Right lobe of liver (tissue), 6 donors: ENCODE data around the gene PP2D1. TPM values are rescaled to one million over a fixed set of nuclear protein-coding genes. Genes with fewer than 3 reads are reported as not detected.
A peak's percentile ranks its signal among the peaks of the same experiment; 100 is the strongest.
"Not testable (repeated sequence)": the region's sequence is repeated elsewhere in the genome, so short reads cannot be mapped to it uniquely, and the experiment has no call there.

Experiments
- ATAC-seq, 4 donors: fragments of 200-7000 bp; cut with Tn5 transposase; one replicate each; pipeline ENCODE4 v1.9.1; 2020; ENCODE audit warnings: mild to moderate bottlenecking in 4 of 4, moderate library complexity in 4 of 4
- DNase-seq, 3 donors: peaks; one replicate each; pipeline ENCODE4 v3.0.0-alpha.2; 2020
- H3K27ac ChIP-seq, 3 donors: fragments of 200-600 bp; one replicate each; pipeline ENCODE4 v1.8.0; 2022
- H3K27me3 ChIP-seq, 2 donors: fragments of 200-600 bp; one replicate each; pipeline ENCODE4 v1.8.0; 2022
- H3K36me3 ChIP-seq, 4 donors: fragments of 200-600 bp; sonication (generic) in 1 of 4; one replicate each; pipeline versions ENCODE4 v1.5.1 to v1.8.0; 2017 to 2022; ENCODE audit warnings: control low read depth in 1 of 4
- H3K4me1 ChIP-seq, 4 donors: fragments of 200-600 bp; sonication (generic) in 1 of 4; one replicate each; pipeline versions ENCODE4 v1.5.1 to v1.8.0; 2017 to 2022; ENCODE audit warnings: control low read depth in 1 of 4
- H3K4me3 ChIP-seq, 3 donors: fragments of 200-600 bp; one replicate each; pipeline ENCODE4 v1.8.0; 2022
- H3K9me3 ChIP-seq, 4 donors: fragments of 200-600 bp; sonication (generic) in 1 of 4; one replicate each; pipeline versions ENCODE4 v1.5.1 to v1.8.0; 2017 to 2022; ENCODE audit warnings: control low read depth in 1 of 4
- CTCF ChIP-seq, 4 donors: fragments of 200-600 bp in 3 of 4; fragments of 450-650 bp in 1 of 4; IDR thresholded peaks; one replicate each; pipeline versions ENCODE4 v1.5.1 to v1.8.0; 2016 to 2022; ENCODE audit warnings: antibody characterized with exemption in 4 of 4, mild to moderate bottlenecking in 2 of 4
- POLR2A ChIP-seq: fragments of 450-650 bp; IDR thresholded peaks from one replicate; pipeline ENCODE4 v1.6.1; 2017; ENCODE audit warnings: antibody characterized with exemption, mild to moderate bottlenecking
- WGBS: methylation state at CpG from one replicate; pipeline ENCODE4 v1.1.6; 2018; ENCODE audit warnings: low coverage, low lambda C conversion rate; ENCODE audit not compliant: insufficient coverage; ENCODE audit errors: missing lambda C conversion rate; 5-methylcytosine and 5-hydroxymethylcytosine counted together
- intact Hi-C, 2 donors: fragments of 100-400 bp; cut with DNase I; formaldehyde crosslinking; loops; one replicate each; pipeline versions ENCODE4 v1.11.2 to v1.14.1; 2022
- total RNA-seq, 6 experiments: library from RNA; depleted of rRNA in 2 of 6; stranded (reverse); fragments of >200 nt in 2 of 6; fragmentation: NEBNext Ultra II Directional in 3 of 6; extraction: Animal tissue kit (Norgen Biotek cat#: 25700) in 3 of 6; gene quantifications; one replicate each; pipeline versions ENCODE4 v1.1.0 to v1.2.4, GENCODE V29; 2016 to 2023
- donor health status: DM: no; HTN: yes; CAD: no.
- donor health status: DM: no; HTN: no; CAD: no.
- donor health status: DM: no; HTN: no; CAD: no.
- donor health status: DM: no; HTN: yes; CAD: no.
- donor health status: DM: no; HTN: yes; CAD: no.

Gene PP2D1
- total RNA-seq, 6 experiments from 2014 or later: not detected

- intact Hi-C loops: no loop called here
- no peak overlapping the region for H3K27ac ChIP-seq
- no peak for TF ChIP-seq CTCF (IDR thresholded peaks at IDR 0.05)
- no peak for TF ChIP-seq POLR2A
Measured at GRCh38 chr3:20027136-20027535, 15.1 kb upstream of the PP2D1 start.

GRCh38 chr3:20023623-20024405, 11.8 kb upstream of the PP2D1 start:
- DNase-seq (peak in 2 of 3 donors; percentile 38 to 58), ATAC-seq (peak; percentile 57 to 95 (median 82))
- intact Hi-C loops: no loop called here
- H3K4me3 ChIP-seq: no peak overlapping the region
- H3K27ac ChIP-seq: no peak overlapping the region
- H3K27me3 ChIP-seq: no peaks in the 10 kb centered on the region
- H3K36me3 ChIP-seq: no peaks in the 10 kb centered on the region
- WGBS: 40% methylated on average over 2 of the region's 2 CpGs
- no peak for TF ChIP-seq CTCF (IDR thresholded peaks at IDR 0.05)
- TF ChIP-seq POLR2A: no peak
- H3K9me3 ChIP-seq: no peaks in the 10 kb centered on the region
- H3K4me1 ChIP-seq: no peaks in the 10 kb centered on the region

More at GRCh38 chr3:20027136-20027535, 15.1 kb upstream of the PP2D1 start:
- Histone ChIP-seq H3K4me3 (no peak overlapping the region), H3K9me3 (no peaks in the 10 kb centered on the region), H3K4me1 (no peaks in the 10 kb centered on the region), H3K36me3 (no peaks in the 10 kb centered on the region), H3K27me3 (no peaks in the 10 kb centered on the region)
- ATAC-seq (no peak), DNase-seq (no peak)
- 84% methylated on average over 4 of the region's 4 CpGs for WGBS

GRCh38 chr3:20022954-20023622, 11.0 kb upstream of the PP2D1 start:
- H3K36me3 ChIP-seq: no peaks in the 10 kb centered on the region
- WGBS: 76% methylated on average over 2 of the region's 2 CpGs
- no peak for TF ChIP-seq POLR2A
- TF ChIP-seq CTCF (IDR thresholded peaks at IDR 0.05): no peak
- H3K9me3 ChIP-seq: no peaks in the 10 kb centered on the region
- H3K4me1 ChIP-seq: no peaks in the 10 kb centered on the region
- no peak overlapping the region for H3K4me3 ChIP-seq
- intact Hi-C loops: no loop called here
- H3K27me3 ChIP-seq: no peaks in the 10 kb centered on the region
- no peak overlapping the region for H3K27ac ChIP-seq
- DNase-seq (no peak), ATAC-seq (peak in 1 of 4 donors; percentile 31)

- intact Hi-C loops, H3K27me3 ChIP-seq, H3K9me3 ChIP-seq, H3K4me1 ChIP-seq, H3K36me3 ChIP-seq, ATAC-seq, H3K27ac ChIP-seq, H3K4me3 ChIP-seq, DNase-seq: not testable (repeated sequence)
- 76% methylated on average over 3 of the region's 3 CpGs for WGBS
Measured at GRCh38 chr3:20016076-20016475, 4.0 kb upstream of the PP2D1 start.

GRCh38 chr3:20015525-20015924, 3.5 kb upstream of the PP2D1 start:
- ATAC-seq (no peak), DNase-seq (no peak)
- intact Hi-C loops: no loop called here
- H3K27me3 ChIP-seq: no peaks in the 10 kb centered on the region
- H3K4me3 ChIP-seq: no peak overlapping the region
- WGBS: 86% methylated on average over 1 of the region's 1 CpG
- no peaks in the 10 kb centered on the region for H3K4me1 ChIP-seq
- no peaks in the 10 kb centered on the region for H3K9me3 ChIP-seq
- H3K36me3 ChIP-seq: no peaks in the 10 kb centered on the region
- TF ChIP-seq POLR2A (no peak), CTCF (IDR thresholded peaks at IDR 0.05) (no peak)
- H3K27ac ChIP-seq: no peak overlapping the region
